ENCODE results near the gene TSGA10IP.
"Not testable (repeated sequence)": the region's sequence is repeated elsewhere in the genome, so short reads cannot be mapped to it uniquely, and the experiment has no call there.

DNA sequence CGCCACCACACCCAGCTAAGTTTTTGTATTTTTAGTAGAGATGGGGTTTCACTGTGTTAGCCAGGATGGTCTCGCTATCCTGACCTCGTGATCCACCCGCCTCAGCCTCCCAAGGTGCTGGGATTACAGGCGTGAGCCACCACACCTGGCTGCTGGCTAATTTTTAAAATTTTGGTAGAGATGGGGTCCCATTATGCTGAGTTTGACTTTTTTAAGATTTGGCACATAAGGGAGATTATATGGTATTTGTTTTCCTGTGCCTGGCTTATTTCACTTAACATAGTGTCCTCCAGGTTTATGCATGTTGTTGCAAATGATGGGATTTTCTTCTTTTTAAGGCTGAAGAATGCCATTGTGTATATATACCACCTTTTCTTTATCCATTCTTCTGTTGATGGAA, 5.4 kb downstream of the TSGA10IP start:
- TF ChIP-seq, protein P1, sequence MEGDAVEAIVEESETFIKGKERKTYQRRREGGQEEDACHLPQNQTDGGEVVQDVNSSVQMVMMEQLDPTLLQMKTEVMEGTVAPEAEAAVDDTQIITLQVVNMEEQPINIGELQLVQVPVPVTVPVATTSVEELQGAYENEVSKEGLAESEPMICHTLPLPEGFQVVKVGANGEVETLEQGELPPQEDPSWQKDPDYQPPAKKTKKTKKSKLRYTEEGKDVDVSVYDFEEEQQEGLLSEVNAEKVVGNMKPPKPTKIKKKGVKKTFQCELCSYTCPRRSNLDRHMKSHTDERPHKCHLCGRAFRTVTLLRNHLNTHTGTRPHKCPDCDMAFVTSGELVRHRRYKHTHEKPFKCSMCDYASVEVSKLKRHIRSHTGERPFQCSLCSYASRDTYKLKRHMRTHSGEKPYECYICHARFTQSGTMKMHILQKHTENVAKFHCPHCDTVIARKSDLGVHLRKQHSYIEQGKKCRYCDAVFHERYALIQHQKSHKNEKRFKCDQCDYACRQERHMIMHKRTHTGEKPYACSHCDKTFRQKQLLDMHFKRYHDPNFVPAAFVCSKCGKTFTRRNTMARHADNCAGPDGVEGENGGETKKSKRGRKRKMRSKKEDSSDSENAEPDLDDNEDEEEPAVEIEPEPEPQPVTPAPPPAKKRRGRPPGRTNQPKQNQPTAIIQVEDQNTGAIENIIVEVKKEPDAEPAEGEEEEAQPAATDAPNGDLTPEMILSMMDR (IDR thresholded peaks at IDR 0.05): not testable (repeated sequence)
- TF ChIP-seq POLR2AphosphoS5, EP300, POLR2A (IDR thresholded peaks at IDR 0.05): not testable (repeated sequence)

All from sigmoid colon (tissue), 4 donors.